ENCODE measurements around the gene P4HA2.

- TF ChIP-seq CTCF (IDR thresholded peaks at IDR 0.05) (no peak), POLR2A (IDR thresholded peaks at IDR 0.05) (no peak)
Measured at GRCh38 chr5:132182359-132183040, 45.2 kb downstream of the P4HA2 start.
